ENCODE results near the gene DLG2.

- TF ChIP-seq CTCF (conservative IDR thresholded peaks at IDR 0.05; ENCODE audit: low read depth, low read length) (no peak), MAFK (IDR thresholded peaks at IDR 0.05; ENCODE audit: low read depth, low read length) (no peak), RAD21 (IDR thresholded peaks at IDR 0.05; ENCODE audit: low read length) (no peak), POLR2A (IDR thresholded peaks at IDR 0.05; ENCODE audit: low read depth, low read length) (no peak), MAZ (IDR thresholded peaks at IDR 0.05; ENCODE audit: borderline replicate concordance, low read depth, low read length) (no peak), RFX5 (IDR thresholded peaks at IDR 0.05; ENCODE audit: low read depth, low read length) (no peak), RCOR1 (IDR thresholded peaks at IDR 0.05; ENCODE audit: insufficient replicate concordance, low read length) (no peak), FOS (IDR thresholded peaks at IDR 0.05; ENCODE audit: low read depth, low read length) (no peak), CEBPB (IDR thresholded peaks at IDR 0.05; ENCODE audit: low read depth, low read length) (no peak)
- TF ChIP-seq, protein P1, sequence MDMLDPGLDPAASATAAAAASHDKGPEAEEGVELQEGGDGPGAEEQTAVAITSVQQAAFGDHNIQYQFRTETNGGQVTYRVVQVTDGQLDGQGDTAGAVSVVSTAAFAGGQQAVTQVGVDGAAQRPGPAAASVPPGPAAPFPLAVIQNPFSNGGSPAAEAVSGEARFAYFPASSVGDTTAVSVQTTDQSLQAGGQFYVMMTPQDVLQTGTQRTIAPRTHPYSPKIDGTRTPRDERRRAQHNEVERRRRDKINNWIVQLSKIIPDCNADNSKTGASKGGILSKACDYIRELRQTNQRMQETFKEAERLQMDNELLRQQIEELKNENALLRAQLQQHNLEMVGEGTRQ (IDR thresholded peaks at IDR 0.05; ENCODE audit: low read depth, low read length): no peak
Measured at GRCh38 chr11:84962018-84962417, 665.1 kb downstream of the DLG2 start.

Data from IMR-90 (cell line).